Adipocyte (in vitro differentiated cells): Measurements from ENCODE around the gene ZNF579.
"Not testable (repeated sequence)": the region's sequence is repeated elsewhere in the genome, so short reads cannot be mapped to it uniquely, and the experiment has no call there.

ENCODE experiments used
- DNase-seq: peaks from one replicate; pipeline ENCODE4 v3.0.0-alpha.2; 2015; ENCODE audit warnings: low read depth
- H3K27me3 ChIP-seq: replicated peaks from 2 replicates; pipeline ENCODE4 v1.7.0; 2013; ENCODE audit warnings: mild to moderate bottlenecking, low read length, moderate library complexity; ENCODE audit not compliant: control insufficient read depth, insufficient read depth
- H3K36me3 ChIP-seq: 2 replicates; pipeline ENCODE4 v1.7.0; 2013; ENCODE audit warnings: low read length, mild to moderate bottlenecking, moderate library complexity; ENCODE audit not compliant: control insufficient read depth, insufficient read depth, severe bottlenecking
- H3K4me1 ChIP-seq: 2 replicates; pipeline ENCODE4 v1.7.0; 2013; ENCODE audit warnings: mild to moderate bottlenecking, low read length, moderate library complexity; ENCODE audit not compliant: control insufficient read depth, insufficient read depth
- H3K4me3 ChIP-seq: 2 replicates; pipeline ENCODE4 v1.7.0; 2013; ENCODE audit warnings: mild to moderate bottlenecking, low read length, moderate library complexity
- H3K9ac ChIP-seq: 2 replicates; pipeline ENCODE4 v1.7.0; 2013; ENCODE audit warnings: mild to moderate bottlenecking, low read length, moderate library complexity
- H3K9me3 ChIP-seq: 2 replicates; pipeline ENCODE4 v1.7.0; 2013; ENCODE audit warnings: mild to moderate bottlenecking, low read length, moderate library complexity; ENCODE audit not compliant: control insufficient read depth

ZNF579 gene

GRCh38 chr19:55535965-55536350 lies 44.7 kb downstream of the ZNF579 start:
- no peaks in the 10 kb centered on the region for H3K27me3 ChIP-seq
- no peaks in the 10 kb centered on the region for H3K4me1 ChIP-seq
- no peak overlapping the region for H3K9ac ChIP-seq
- H3K4me3 ChIP-seq, result no peak overlapping the region
- no peaks in the 10 kb centered on the region for H3K9me3 ChIP-seq
- no peak for DNase-seq
- no peaks in the 10 kb centered on the region for H3K36me3 ChIP-seq

GRCh38 chr19:55535173-55535964 lies 45.3 kb downstream of the ZNF579 start:
- Histone ChIP-seq H3K9me3 (no peaks in the 10 kb centered on the region), H3K9ac (no peak overlapping the region), H3K4me3 (no peak overlapping the region), H3K27me3 (no peaks in the 10 kb centered on the region), H3K4me1 (no peaks in the 10 kb centered on the region), H3K36me3 (no peaks in the 10 kb centered on the region)
- DNase-seq, result no peak

GRCh38 chr19:55534280-55534679 lies 46.4 kb downstream of the ZNF579 start:
- H3K9me3 ChIP-seq, H3K27me3 ChIP-seq, H3K4me3 ChIP-seq, DNase-seq, H3K36me3 ChIP-seq, H3K4me1 ChIP-seq, H3K9ac ChIP-seq: not testable (repeated sequence)

- Histone ChIP-seq H3K36me3 (no peaks in the 10 kb centered on the region), H3K27me3 (peaks cover 13% of the 10 kb centered on the region), H3K9ac (no peak overlapping the region), H3K4me1 (peaks cover 6% of the 10 kb centered on the region), H3K4me3 (no peak overlapping the region), H3K9me3 (no peaks in the 10 kb centered on the region)
- DNase-seq, result no peak
These were observed 49.7 kb downstream of the ZNF579 start for GRCh38 chr19:55530996-55531395.

- peaks cover 13% of the 10 kb centered on the region for H3K27me3 ChIP-seq
- H3K4me1 ChIP-seq, result peaks cover 6% of the 10 kb centered on the region
- no peak for DNase-seq
- H3K36me3 ChIP-seq, result no peaks in the 10 kb centered on the region
- H3K4me3 ChIP-seq, result no peak overlapping the region
- H3K9me3 ChIP-seq, result no peaks in the 10 kb centered on the region
- H3K9ac ChIP-seq, result no peak overlapping the region
These were observed 50.9 kb downstream of the ZNF579 start for GRCh38 chr19:55529636-55530234.

- Histone ChIP-seq H3K9me3 (no peaks in the 10 kb centered on the region), H3K9ac (no peak overlapping the region), H3K27me3 (peaks cover 13% of the 10 kb centered on the region), H3K4me3 (no peak overlapping the region), H3K4me1 (peaks cover 6% of the 10 kb centered on the region), H3K36me3 (no peaks in the 10 kb centered on the region)
- peak; percentile 36 for DNase-seq
These were observed 52.4 kb downstream of the ZNF579 start for GRCh38 chr19:55528030-55528803.

GRCh38 chr19:55527197-55528029 lies 53.2 kb downstream of the ZNF579 start:
- no peak overlapping the region for H3K4me3 ChIP-seq
- no peaks in the 10 kb centered on the region for H3K9me3 ChIP-seq

More at GRCh38 chr19:55527197-55528029, 53.2 kb downstream of the ZNF579 start:
- peaks cover 6% of the 10 kb centered on the region for H3K4me1 ChIP-seq
- no peaks in the 10 kb centered on the region for H3K36me3 ChIP-seq
- DNase-seq, result no peak
- no peak overlapping the region for H3K9ac ChIP-seq
- peaks cover 13% of the 10 kb centered on the region for H3K27me3 ChIP-seq
